Suprapubic skin (tissue), 4 donors: Measurements from ENCODE around the gene AFF2. TPM values are rescaled to one million over a fixed set of nuclear protein-coding genes. Genes with fewer than 3 reads are reported as not detected.

Experiments
- DNase-seq, 2 donors: peaks; one replicate each; pipeline ENCODE4 v3.0.0-alpha.2; 2019; ENCODE audit warnings: low spot score in 2 of 2
- H3K27ac ChIP-seq: fragments of 200-600 bp; sonication (generic); one replicate; pipeline ENCODE4 v1.5.1; 2019
- H3K27me3 ChIP-seq: fragments of 200-600 bp; sonication (generic); one replicate; pipeline ENCODE4 v1.5.1; 2019
- H3K36me3 ChIP-seq: fragments of 200-600 bp; sonication (generic); one replicate; pipeline ENCODE4 v1.5.1; 2019
- H3K4me1 ChIP-seq: fragments of 200-600 bp; sonication (generic); one replicate; pipeline ENCODE4 v1.5.1; 2019
- H3K4me3 ChIP-seq: fragments of 200-600 bp; sonication (generic); one replicate; pipeline ENCODE4 v1.5.1; 2019; ENCODE audit warnings: mild to moderate bottlenecking
- H3K9me3 ChIP-seq: fragments of 200-600 bp; sonication (generic); one replicate; pipeline ENCODE4 v1.5.1; 2019
- CTCF ChIP-seq, 2 donors: fragments of 200-600 bp in 1 of 2; fragments of 450-650 bp in 1 of 2; sonication (generic) in 1 of 2; IDR thresholded peaks; one replicate each; pipeline ENCODE4 v1.5.1; 2016 to 2019; ENCODE audit warnings: antibody characterized with exemption in 2 of 2, mild to moderate bottlenecking in 1 of 2, moderate library complexity in 1 of 2
- EP300 ChIP-seq: sonication (generic); formaldehyde crosslinking; IDR thresholded peaks from one replicate; pipeline ENCODE4 v1.6.1; 2017; ENCODE audit warnings: antibody characterized with exemption
- POLR2A ChIP-seq, 2 donors: fragments of 450-650 bp; IDR thresholded peaks; one replicate each; pipeline ENCODE4 v1.6.1; 2017; ENCODE audit warnings: antibody characterized with exemption in 2 of 2, mild to moderate bottlenecking in 2 of 2, moderate library complexity in 2 of 2
- POLR2AphosphoS5 ChIP-seq, 3 donors: sonication (generic); formaldehyde crosslinking; IDR thresholded peaks; one replicate each; pipeline ENCODE4 v1.6.1; 2017; ENCODE audit warnings: antibody characterized with exemption in 3 of 3
- WGBS: methylation state at CpG from one replicate; pipeline ENCODE4 v1.1.5; 2018; 5-methylcytosine and 5-hydroxymethylcytosine counted together
- total RNA-seq, 4 donors: library from RNA; depleted of rRNA; stranded (reverse); fragments of >200 nt; gene quantifications; one replicate each; pipeline ENCODE4 v1.1.0, GENCODE V29; 2016

AFF2 gene
- total RNA-seq, 4 donors from 2014 or later: 0.72 to 3.0 (median 1.6) TPM

- TF ChIP-seq POLR2AphosphoS5 (IDR thresholded peaks at IDR 0.05) (no peak), POLR2A (IDR thresholded peaks at IDR 0.05) (no peak), EP300 (no peak), CTCF (IDR thresholded peaks at IDR 0.05) (no peak)
- Histone ChIP-seq H3K9me3 (peaks cover 3% of the 10 kb centered on the region), H3K36me3 (no peaks in the 10 kb centered on the region), H3K4me1 (no peaks in the 10 kb centered on the region), H3K4me3 (no peak overlapping the region), H3K27ac (no peak overlapping the region), H3K27me3 (no peaks in the 10 kb centered on the region)
- no peak for DNase-seq
- 52% methylated on average over 2 of the region's 2 CpGs for WGBS
Observed at GRCh38 chrX:148672517-148672916, 172.1 kb downstream of the AFF2 start.

- Histone ChIP-seq H3K9me3 (no peaks in the 10 kb centered on the region), H3K36me3 (no peaks in the 10 kb centered on the region), H3K27me3 (no peaks in the 10 kb centered on the region), H3K4me3 (no peak overlapping the region), H3K27ac (no peak overlapping the region), H3K4me1 (no peaks in the 10 kb centered on the region)
- TF ChIP-seq POLR2AphosphoS5 (IDR thresholded peaks at IDR 0.05) (no peak), POLR2A (IDR thresholded peaks at IDR 0.05) (no peak), CTCF (IDR thresholded peaks at IDR 0.05) (no peak), EP300 (no peak)
- no peak for DNase-seq
- WGBS: 78% methylated on average over 1 of the region's 1 CpG
Observed at GRCh38 chrX:148681605-148682004, 181.2 kb downstream of the AFF2 start.

DNA sequence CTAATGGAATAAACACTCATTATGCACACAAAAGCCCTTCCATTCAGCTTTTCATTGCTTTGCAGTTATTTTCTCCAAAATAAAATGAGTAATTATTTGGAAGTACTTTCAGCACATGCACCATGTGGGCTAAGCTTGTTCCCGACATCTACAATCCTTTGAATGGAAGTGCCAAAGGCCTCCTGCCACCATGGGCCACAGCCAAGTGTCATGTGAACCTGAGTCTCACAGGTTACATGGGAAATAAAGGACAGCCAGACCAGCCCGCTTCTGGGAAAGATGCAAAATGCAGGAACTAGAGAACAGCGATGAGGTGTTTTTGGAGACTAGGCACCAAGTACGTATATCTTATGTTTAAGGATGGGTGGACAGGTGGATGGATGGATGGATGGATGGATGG, 181.8 kb downstream of the AFF2 start:
- DNase-seq: no peak
- WGBS: 88% methylated on average over 4 of the region's 4 CpGs

DNA sequence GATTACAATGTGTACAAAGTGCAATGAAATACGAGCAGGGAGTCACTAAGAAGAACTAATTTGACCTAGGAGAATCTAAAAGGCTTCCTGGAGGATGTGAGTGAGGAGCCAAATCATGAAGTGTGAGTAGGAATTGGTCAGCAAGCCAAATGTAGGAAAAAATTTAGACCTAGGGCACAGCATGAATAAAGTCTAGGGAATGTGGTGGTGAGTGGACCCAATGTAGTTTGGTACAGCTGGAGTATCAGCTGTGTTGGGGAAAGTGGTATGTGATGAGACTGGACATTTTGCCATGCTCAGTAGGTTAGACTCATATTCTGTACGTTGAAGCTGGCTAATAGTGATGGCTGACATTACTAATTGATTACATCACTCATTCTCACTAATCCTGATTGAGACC, 191.0 kb downstream of the AFF2 start:
- WGBS: 56% methylated on average over 2 of the region's 2 CpGs
- Histone ChIP-seq H3K36me3 (no peaks in the 10 kb centered on the region), H3K27me3 (no peaks in the 10 kb centered on the region)

More for the DNA sequence above, 181.8 kb downstream of the AFF2 start:
- TF ChIP-seq EP300 (no peak), POLR2AphosphoS5 (IDR thresholded peaks at IDR 0.05) (no peak), CTCF (IDR thresholded peaks at IDR 0.05) (no peak), POLR2A (IDR thresholded peaks at IDR 0.05) (no peak)
- no peaks in the 10 kb centered on the region for H3K4me1 ChIP-seq
- no peak overlapping the region for H3K4me3 ChIP-seq
- no peaks in the 10 kb centered on the region for H3K9me3 ChIP-seq
- H3K27ac ChIP-seq: no peak overlapping the region
- H3K27me3 ChIP-seq: no peaks in the 10 kb centered on the region
- H3K36me3 ChIP-seq: no peaks in the 10 kb centered on the region

GRCh38 chrX:148695255-148695654, 194.8 kb downstream of the AFF2 start:
- WGBS: 80% methylated on average over 3 of the region's 3 CpGs

More for the DNA sequence above, 191.0 kb downstream of the AFF2 start:
- Histone ChIP-seq H3K9me3 (no peaks in the 10 kb centered on the region), H3K4me3 (no peak overlapping the region), H3K27ac (no peak overlapping the region), H3K4me1 (no peaks in the 10 kb centered on the region)
- no peak for DNase-seq
- TF ChIP-seq POLR2A (IDR thresholded peaks at IDR 0.05): no peak
- TF ChIP-seq POLR2AphosphoS5 (IDR thresholded peaks at IDR 0.05): no peak
- no peak for TF ChIP-seq CTCF (IDR thresholded peaks at IDR 0.05)
- TF ChIP-seq EP300: no peak

More at GRCh38 chrX:148695255-148695654, 194.8 kb downstream of the AFF2 start:
- no peaks in the 10 kb centered on the region for H3K27me3 ChIP-seq
- no peaks in the 10 kb centered on the region for H3K36me3 ChIP-seq
- no peak for DNase-seq
- no peak overlapping the region for H3K4me3 ChIP-seq
- no peak overlapping the region for H3K27ac ChIP-seq
- TF ChIP-seq POLR2AphosphoS5 (IDR thresholded peaks at IDR 0.05) (no peak), EP300 (no peak), POLR2A (IDR thresholded peaks at IDR 0.05) (no peak), CTCF (IDR thresholded peaks at IDR 0.05) (no peak)
- H3K9me3 ChIP-seq: no peaks in the 10 kb centered on the region
- H3K4me1 ChIP-seq: no peaks in the 10 kb centered on the region
